Measurements from ENCODE around the gene DYNC2LI1. TPM values are rescaled to one million over a fixed set of nuclear protein-coding genes. Genes with fewer than 3 reads are reported as not detected.

Gene DYNC2LI1
- polyA plus RNA-seq, 2 donors = 7.9 to 10.4 TPM

DNA sequence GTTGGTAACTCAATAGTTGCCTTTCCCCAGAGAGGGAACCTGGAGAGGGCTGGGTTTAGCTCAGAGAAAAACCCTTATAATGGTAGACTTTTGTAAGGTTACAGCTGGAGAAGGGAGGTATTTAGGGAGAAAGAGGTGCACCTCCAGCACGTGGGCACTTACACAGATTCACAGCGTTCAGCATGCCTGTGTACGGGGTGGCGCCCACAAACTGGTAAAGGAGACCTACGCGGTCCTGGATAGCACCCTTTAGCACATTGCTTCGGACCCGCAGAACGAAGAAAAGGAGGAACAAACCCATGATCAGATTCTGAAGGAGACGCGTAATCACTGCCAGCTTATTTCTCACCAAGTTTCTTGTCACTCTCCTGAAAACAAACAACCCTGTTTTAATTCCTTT is 49.9 kb downstream of the DYNC2LI1 start:
- Histone ChIP-seq H3K4me3 (ENCODE audit: low read depth in 1 of 2, low read length in 2 of 2) (no peak overlapping the region), H3K4me1 (ENCODE audit: control insufficient read depth in 2 of 2, insufficient read depth in 2 of 2, low read length in 1 of 2) (no peaks in the 10 kb centered on the region), H3K9me3 (ENCODE audit: control insufficient read depth in 2 of 2, insufficient read depth in 1 of 2, low read depth in 1 of 2, low read length in 1 of 2) (peaks cover 0 to 3% of the 10 kb centered on the region in 2 donors), H3K36me3 (ENCODE audit: control insufficient read depth in 2 of 2, insufficient read depth in 2 of 2, low read length in 1 of 2) (no peaks in the 10 kb centered on the region), H3K27me3 (ENCODE audit: control insufficient read depth in 1 of 2, insufficient read depth in 2 of 2, low read length in 2 of 2) (no peaks in the 10 kb centered on the region), H3K27ac (ENCODE audit: low read depth in 2 of 2, low read length in 1 of 2) (no peak overlapping the region)
- 89 to 90% methylated on average over 11 of the region's 11 CpGs for WGBS, 2 donors

DNA sequence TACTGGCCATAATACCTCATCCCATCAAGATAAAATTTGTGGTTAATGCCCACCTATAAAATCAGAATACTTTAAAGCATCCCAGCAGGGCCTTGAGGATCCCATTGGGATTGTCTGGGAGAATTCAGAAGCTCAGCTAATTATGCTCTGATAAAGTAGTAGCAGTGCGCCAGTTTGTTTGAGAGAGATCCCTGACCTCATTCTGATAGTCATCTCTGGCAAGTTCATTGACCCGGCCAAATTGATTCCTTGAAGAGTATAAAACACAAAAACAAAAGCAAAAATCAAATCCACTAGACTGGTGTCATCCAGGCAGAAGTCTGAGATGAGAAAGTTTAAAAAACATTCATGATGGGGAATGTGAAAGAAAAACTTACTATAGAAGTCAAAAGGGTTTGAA is 50.7 kb downstream of the DYNC2LI1 start:
- WGBS, 2 donors = 81 to 82% methylated on average over 2 of the region's 2 CpGs
- H3K27me3 ChIP-seq (ENCODE audit: control insufficient read depth in 1 of 2, insufficient read depth in 2 of 2, low read length in 2 of 2) = no peaks in the 10 kb centered on the region

DNA sequence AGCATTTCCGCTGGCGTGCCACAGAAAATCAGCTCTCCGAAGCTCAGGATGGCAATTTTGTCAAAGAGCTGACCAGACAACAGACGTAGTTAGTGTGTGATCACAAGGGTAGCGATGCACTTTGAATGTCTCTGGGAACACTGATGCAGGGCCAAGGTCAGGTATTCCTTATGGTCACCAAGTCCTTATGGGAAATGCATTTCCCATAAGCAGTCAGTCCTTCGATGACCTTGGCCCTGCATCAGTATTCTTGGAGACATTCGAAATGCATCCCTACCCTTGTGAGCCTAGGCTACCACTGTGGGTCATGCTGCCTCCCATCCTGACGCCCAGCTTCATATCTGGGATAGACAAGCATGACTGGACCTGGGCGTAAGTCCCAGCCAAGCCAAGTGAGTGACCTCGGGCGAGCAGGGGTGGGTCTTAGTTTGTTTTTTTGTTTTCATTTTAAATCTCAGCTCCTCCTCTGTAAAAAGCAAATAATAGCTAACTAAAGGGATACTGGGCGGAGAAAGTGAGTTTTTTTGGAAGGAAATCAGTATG is 51.2 kb downstream of the DYNC2LI1 start:
- Histone ChIP-seq H3K27ac (ENCODE audit: low read depth in 2 of 2, low read length in 1 of 2) (no peak overlapping the region), H3K4me1 (ENCODE audit: control insufficient read depth in 2 of 2, insufficient read depth in 2 of 2, low read length in 1 of 2) (no peaks in the 10 kb centered on the region), H3K9me3 (ENCODE audit: control insufficient read depth in 2 of 2, insufficient read depth in 1 of 2, low read depth in 1 of 2, low read length in 1 of 2) (peaks cover 0 to 3% of the 10 kb centered on the region in 2 donors), H3K36me3 (ENCODE audit: control insufficient read depth in 2 of 2, insufficient read depth in 2 of 2, low read length in 1 of 2) (no peaks in the 10 kb centered on the region), H3K4me3 (ENCODE audit: low read depth in 1 of 2, low read length in 2 of 2) (no peak overlapping the region), H3K27me3 (ENCODE audit: control insufficient read depth in 1 of 2, insufficient read depth in 2 of 2, low read length in 2 of 2) (peaks cover 0 to 1% of the 10 kb centered on the region in 2 donors)
- 81 to 87% methylated on average over 12 of the region's 12 CpGs for WGBS, 2 donors

More for the DNA sequence above, 50.7 kb downstream of the DYNC2LI1 start:
- H3K9me3 ChIP-seq (ENCODE audit: control insufficient read depth in 2 of 2, insufficient read depth in 1 of 2, low read depth in 1 of 2, low read length in 1 of 2) = peaks cover 0 to 3% of the 10 kb centered on the region in 2 donors
- no peak overlapping the region for H3K27ac ChIP-seq (ENCODE audit: low read depth in 2 of 2, low read length in 1 of 2)
- H3K4me1 ChIP-seq (ENCODE audit: control insufficient read depth in 2 of 2, insufficient read depth in 2 of 2, low read length in 1 of 2) = no peaks in the 10 kb centered on the region
- no peak overlapping the region for H3K4me3 ChIP-seq (ENCODE audit: low read depth in 1 of 2, low read length in 2 of 2)
- no peaks in the 10 kb centered on the region for H3K36me3 ChIP-seq (ENCODE audit: control insufficient read depth in 2 of 2, insufficient read depth in 2 of 2, low read length in 1 of 2)

- Histone ChIP-seq H3K27me3 (ENCODE audit: control insufficient read depth in 1 of 2, insufficient read depth in 2 of 2, low read length in 2 of 2) (peaks cover 0 to 4% of the 10 kb centered on the region in 2 donors), H3K9me3 (ENCODE audit: control insufficient read depth in 2 of 2, insufficient read depth in 1 of 2, low read depth in 1 of 2, low read length in 1 of 2) (peaks cover 0 to 3% of the 10 kb centered on the region in 2 donors), H3K36me3 (ENCODE audit: control insufficient read depth in 2 of 2, insufficient read depth in 2 of 2, low read length in 1 of 2) (no peaks in the 10 kb centered on the region), H3K27ac (ENCODE audit: low read depth in 2 of 2, low read length in 1 of 2) (no peak overlapping the region), H3K4me3 (ENCODE audit: low read depth in 1 of 2, low read length in 2 of 2) (no peak overlapping the region), H3K4me1 (ENCODE audit: control insufficient read depth in 2 of 2, insufficient read depth in 2 of 2, low read length in 1 of 2) (no peaks in the 10 kb centered on the region)
- WGBS, 2 donors = 71 to 74% methylated on average over 3 of the region's 3 CpGs
Measured at GRCh38 chr2:43825841-43826240, 52.0 kb downstream of the DYNC2LI1 start.

GRCh38 chr2:43826305-43827250 is 52.7 kb downstream of the DYNC2LI1 start:
- no peaks in the 10 kb centered on the region for H3K36me3 ChIP-seq (ENCODE audit: control insufficient read depth in 2 of 2, insufficient read depth in 2 of 2, low read length in 1 of 2)
- peaks cover 0 to 2% of the 10 kb centered on the region in 2 donors for H3K4me1 ChIP-seq (ENCODE audit: control insufficient read depth in 2 of 2, insufficient read depth in 2 of 2, low read length in 1 of 2)
- H3K4me3 ChIP-seq (ENCODE audit: low read depth in 1 of 2, low read length in 2 of 2) = no peak overlapping the region
- WGBS, 2 donors = 94 to 95% methylated on average over 17 of the region's 17 CpGs
- no peak overlapping the region for H3K27ac ChIP-seq (ENCODE audit: low read depth in 2 of 2, low read length in 1 of 2)
- H3K9me3 ChIP-seq (ENCODE audit: control insufficient read depth in 2 of 2, insufficient read depth in 1 of 2, low read depth in 1 of 2, low read length in 1 of 2) = peaks cover 0 to 3% of the 10 kb centered on the region in 2 donors
- peaks cover 3 to 9% of the 10 kb centered on the region in 2 donors for H3K27me3 ChIP-seq (ENCODE audit: control insufficient read depth in 1 of 2, insufficient read depth in 2 of 2, low read length in 2 of 2)

DNA sequence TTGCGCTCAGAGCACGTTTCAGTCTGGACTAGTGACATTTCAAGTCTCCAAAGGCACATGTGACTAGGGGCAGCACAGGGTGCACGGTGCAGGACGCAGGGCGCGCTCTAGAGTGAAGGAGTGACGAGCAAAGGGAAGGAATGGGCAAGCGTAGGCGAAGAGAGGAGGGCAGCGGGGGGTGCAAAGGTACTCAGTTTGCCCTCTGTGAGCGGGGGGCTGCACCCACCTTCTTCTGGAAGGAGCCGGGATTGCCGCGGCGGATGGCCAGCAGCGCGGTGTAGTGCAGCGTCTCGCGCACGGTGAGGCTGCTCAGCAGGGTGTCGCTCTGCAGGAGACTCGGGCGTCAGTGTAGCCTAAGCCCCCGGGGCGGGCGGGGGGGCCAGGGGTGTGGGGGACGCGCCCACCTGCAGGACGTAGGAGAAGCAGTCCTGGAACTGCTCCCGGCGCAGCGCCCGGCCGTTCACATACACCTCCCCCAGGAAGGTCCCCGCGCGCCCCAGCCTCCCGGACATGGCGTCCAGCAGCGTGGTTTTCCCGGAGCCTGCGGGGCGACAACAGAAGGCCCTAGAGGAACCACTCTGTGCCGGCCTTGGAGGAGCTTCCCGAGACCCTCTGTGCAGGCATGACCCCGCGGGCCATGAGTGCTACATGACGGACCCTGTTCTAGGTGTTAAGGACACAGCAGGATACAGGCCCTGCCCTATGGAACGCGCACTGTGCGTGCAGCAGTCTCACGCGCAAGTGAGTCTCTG is 57.9 kb downstream of the DYNC2LI1 start:
- peaks cover 3 to 9% of the 10 kb centered on the region in 2 donors for H3K27me3 ChIP-seq (ENCODE audit: control insufficient read depth in 1 of 2, insufficient read depth in 2 of 2, low read length in 2 of 2)
- no peaks in the 10 kb centered on the region for H3K36me3 ChIP-seq (ENCODE audit: control insufficient read depth in 2 of 2, insufficient read depth in 2 of 2, low read length in 1 of 2)
- peak overlapping the region; percentile 1 to 32 for H3K4me3 ChIP-seq (ENCODE audit: low read depth in 1 of 2, low read length in 2 of 2)
- peaks cover 0 to 6% of the 10 kb centered on the region in 2 donors for H3K4me1 ChIP-seq (ENCODE audit: control insufficient read depth in 2 of 2, insufficient read depth in 2 of 2, low read length in 1 of 2)
- 6 to 8% methylated on average over 49 to 54 of the region's 54 CpGs for WGBS, 2 donors
- H3K27ac ChIP-seq (ENCODE audit: low read depth in 2 of 2, low read length in 1 of 2) = no peak overlapping the region
- no peaks in the 10 kb centered on the region for H3K9me3 ChIP-seq (ENCODE audit: control insufficient read depth in 2 of 2, insufficient read depth in 1 of 2, low read depth in 1 of 2, low read length in 1 of 2)

DNA sequence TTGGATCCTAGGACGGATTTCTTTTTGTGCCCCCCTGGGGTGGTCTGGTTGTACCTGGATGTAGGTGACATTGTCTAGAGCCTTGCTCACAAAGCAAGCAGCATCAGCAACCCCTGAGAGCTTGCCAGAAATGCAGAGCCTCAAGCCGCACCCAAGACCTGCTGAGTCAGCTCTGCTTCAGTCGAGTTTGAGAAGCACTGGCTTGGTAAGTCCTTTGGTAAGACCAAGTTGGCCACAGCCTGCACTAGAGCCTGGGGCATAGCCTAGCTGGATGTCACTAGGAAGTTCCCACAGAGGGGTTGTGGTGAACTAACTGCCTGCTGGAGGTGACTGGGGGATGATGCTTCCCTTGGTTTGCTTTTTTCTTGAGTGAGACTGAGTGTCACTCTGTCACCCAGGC is 58.6 kb downstream of the DYNC2LI1 start:
- Histone ChIP-seq H3K27me3 (ENCODE audit: control insufficient read depth in 1 of 2, insufficient read depth in 2 of 2, low read length in 2 of 2) (peaks cover 3 to 9% of the 10 kb centered on the region in 2 donors), H3K27ac (ENCODE audit: low read depth in 2 of 2, low read length in 1 of 2) (no peak overlapping the region), H3K4me1 (ENCODE audit: control insufficient read depth in 2 of 2, insufficient read depth in 2 of 2, low read length in 1 of 2) (peaks cover 0 to 6% of the 10 kb centered on the region in 2 donors), H3K36me3 (ENCODE audit: control insufficient read depth in 2 of 2, insufficient read depth in 2 of 2, low read length in 1 of 2) (no peaks in the 10 kb centered on the region), H3K9me3 (ENCODE audit: control insufficient read depth in 2 of 2, insufficient read depth in 1 of 2, low read depth in 1 of 2, low read length in 1 of 2) (no peaks in the 10 kb centered on the region), H3K4me3 (ENCODE audit: low read depth in 1 of 2, low read length in 2 of 2) (no peak overlapping the region)
- WGBS, 2 donors = 25 to 47% methylated on average over 3 of the region's 3 CpGs

DNA sequence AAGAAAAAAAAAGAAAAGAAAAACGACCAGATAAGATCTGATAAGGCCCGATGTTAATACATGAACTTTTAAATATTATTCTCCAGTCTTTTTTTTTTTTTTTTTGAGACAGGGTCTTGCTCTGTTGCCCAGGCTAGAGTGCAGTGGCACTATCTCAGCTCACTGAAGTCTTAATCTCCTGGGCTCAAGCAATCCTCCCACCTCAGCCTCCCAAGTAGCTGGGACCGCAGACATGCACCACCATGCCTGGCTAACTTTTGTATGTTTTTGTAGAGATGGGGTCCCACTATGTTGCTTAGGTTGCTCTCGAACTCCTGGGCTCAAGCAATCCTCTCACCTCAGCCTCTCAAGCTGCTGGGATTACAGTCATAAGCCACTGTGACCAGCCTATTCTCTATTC is 63.2 kb downstream of the DYNC2LI1 start:
- Histone ChIP-seq H3K4me1 (ENCODE audit: control insufficient read depth in 2 of 2, insufficient read depth in 2 of 2, low read length in 1 of 2) (peaks cover 0 to 1% of the 10 kb centered on the region in 2 donors), H3K36me3 (ENCODE audit: control insufficient read depth in 2 of 2, insufficient read depth in 2 of 2, low read length in 1 of 2) (no peaks in the 10 kb centered on the region), H3K27ac (ENCODE audit: low read depth in 2 of 2, low read length in 1 of 2) (no peak overlapping the region), H3K27me3 (ENCODE audit: control insufficient read depth in 1 of 2, insufficient read depth in 2 of 2, low read length in 2 of 2) (no peaks in the 10 kb centered on the region), H3K9me3 (ENCODE audit: control insufficient read depth in 2 of 2, insufficient read depth in 1 of 2, low read depth in 1 of 2, low read length in 1 of 2) (no peaks in the 10 kb centered on the region), H3K4me3 (ENCODE audit: low read depth in 1 of 2, low read length in 2 of 2) (no peak overlapping the region)
- WGBS, 2 donors = 76 to 84% methylated on average over 4 of the region's 4 CpGs

GRCh38 chr2:43837831-43838559 is 64.2 kb downstream of the DYNC2LI1 start:
- Histone ChIP-seq H3K27me3 (ENCODE audit: control insufficient read depth in 1 of 2, insufficient read depth in 2 of 2, low read length in 2 of 2) (no peaks in the 10 kb centered on the region), H3K9me3 (ENCODE audit: control insufficient read depth in 2 of 2, insufficient read depth in 1 of 2, low read depth in 1 of 2, low read length in 1 of 2) (no peaks in the 10 kb centered on the region), H3K4me3 (ENCODE audit: low read depth in 1 of 2, low read length in 2 of 2) (no peak overlapping the region), H3K4me1 (ENCODE audit: control insufficient read depth in 2 of 2, insufficient read depth in 2 of 2, low read length in 1 of 2) (no peaks in the 10 kb centered on the region), H3K27ac (ENCODE audit: low read depth in 2 of 2, low read length in 1 of 2) (no peak overlapping the region), H3K36me3 (ENCODE audit: control insufficient read depth in 2 of 2, insufficient read depth in 2 of 2, low read length in 1 of 2) (no peaks in the 10 kb centered on the region)
- 90% methylated on average over 21 of the region's 21 CpGs for WGBS, 2 donors
